Upper lobe of right lung (tissue), 1 donor: ENCODE data around the gene SPATA13. TPM values are rescaled to one million over a fixed set of nuclear protein-coding genes. Genes with fewer than 3 reads are reported as not detected.
"Not testable (repeated sequence)": the region's sequence is repeated elsewhere in the genome, so short reads cannot be mapped to it uniquely, and the experiment has no call there.

Experiments used
- ATAC-seq: fragments of 200-7000 bp; cut with Tn5 transposase; one replicate; pipeline ENCODE4 v1.9.1; 2020; ENCODE audit warnings: mild to moderate bottlenecking, moderate library complexity
- DNase-seq: peaks from one replicate; pipeline ENCODE4 v3.0.0-alpha.2; 2020
- H3K27ac ChIP-seq: fragments of 200-600 bp; one replicate; pipeline ENCODE4 v1.8.0; 2022
- H3K27me3 ChIP-seq: fragments of 200-600 bp; one replicate; pipeline ENCODE4 v1.8.0; 2022; ENCODE audit warnings: mild to moderate bottlenecking
- H3K36me3 ChIP-seq: fragments of 200-600 bp; one replicate; pipeline ENCODE4 v1.8.0; 2022
- H3K4me1 ChIP-seq: fragments of 200-600 bp; one replicate; pipeline ENCODE4 v1.8.0; 2022
- H3K4me3 ChIP-seq: fragments of 200-600 bp; one replicate; pipeline ENCODE4 v1.8.0; 2022; ENCODE audit warnings: mild to moderate bottlenecking
- H3K9me3 ChIP-seq: fragments of 200-600 bp; one replicate; pipeline ENCODE4 v1.8.0; 2022
- intact Hi-C: fragments of 100-400 bp; cut with DNase I; formaldehyde crosslinking; loops from one replicate; pipeline ENCODE4 v1.11.0; 2022
- total RNA-seq: library from RNA; stranded (reverse); fragmentation: NEBNext Ultra II Directional; extraction: Animal tissue kit (Norgen Biotek cat#: 25700); gene quantifications from one replicate; pipeline ENCODE4 v1.2.1, GENCODE V29; 2021
- TF ChIP-seq, protein P1 (sequence below): fragments of 200-600 bp; IDR thresholded peaks from one replicate; pipeline ENCODE4 v1.8.0; 2022; ENCODE audit warnings: antibody characterized with exemption
- donor health status: DM: no; HTN: yes; CAD: no; lungs with severe emphysema.

The SPATA13 gene
- total RNA-seq, 1 donor from 2014 or later, result 34.4 TPM

- no peak for DNase-seq
- Histone ChIP-seq H3K4me3 (no peak overlapping the region), H3K36me3 (peaks cover 14% of the 10 kb centered on the region), H3K9me3 (no peaks in the 10 kb centered on the region), H3K27me3 (no peaks in the 10 kb centered on the region), H3K4me1 (peaks cover 12% of the 10 kb centered on the region), H3K27ac (no peak overlapping the region)
- TF ChIP-seq, protein P1, sequence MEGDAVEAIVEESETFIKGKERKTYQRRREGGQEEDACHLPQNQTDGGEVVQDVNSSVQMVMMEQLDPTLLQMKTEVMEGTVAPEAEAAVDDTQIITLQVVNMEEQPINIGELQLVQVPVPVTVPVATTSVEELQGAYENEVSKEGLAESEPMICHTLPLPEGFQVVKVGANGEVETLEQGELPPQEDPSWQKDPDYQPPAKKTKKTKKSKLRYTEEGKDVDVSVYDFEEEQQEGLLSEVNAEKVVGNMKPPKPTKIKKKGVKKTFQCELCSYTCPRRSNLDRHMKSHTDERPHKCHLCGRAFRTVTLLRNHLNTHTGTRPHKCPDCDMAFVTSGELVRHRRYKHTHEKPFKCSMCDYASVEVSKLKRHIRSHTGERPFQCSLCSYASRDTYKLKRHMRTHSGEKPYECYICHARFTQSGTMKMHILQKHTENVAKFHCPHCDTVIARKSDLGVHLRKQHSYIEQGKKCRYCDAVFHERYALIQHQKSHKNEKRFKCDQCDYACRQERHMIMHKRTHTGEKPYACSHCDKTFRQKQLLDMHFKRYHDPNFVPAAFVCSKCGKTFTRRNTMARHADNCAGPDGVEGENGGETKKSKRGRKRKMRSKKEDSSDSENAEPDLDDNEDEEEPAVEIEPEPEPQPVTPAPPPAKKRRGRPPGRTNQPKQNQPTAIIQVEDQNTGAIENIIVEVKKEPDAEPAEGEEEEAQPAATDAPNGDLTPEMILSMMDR, result no peak
- intact Hi-C loops, result no loop called here
- peak; percentile 33 for ATAC-seq
Measured at GRCh38 chr13:24308068-24308445, 147.5 kb downstream of the SPATA13 start.

- Histone ChIP-seq H3K27me3 (no peaks in the 10 kb centered on the region), H3K36me3 (peaks cover 10% of the 10 kb centered on the region), H3K4me1 (peaks cover 12% of the 10 kb centered on the region), H3K27ac (no peak overlapping the region), H3K4me3 (no peak overlapping the region), H3K9me3 (no peaks in the 10 kb centered on the region)
- peak; percentile 4 for ATAC-seq
- intact Hi-C loops, result no loop called here
- TF ChIP-seq, protein P1, result no peak
- no peak for DNase-seq
Measured at GRCh38 chr13:24308488-24309020, 148.0 kb downstream of the SPATA13 start.

DNA sequence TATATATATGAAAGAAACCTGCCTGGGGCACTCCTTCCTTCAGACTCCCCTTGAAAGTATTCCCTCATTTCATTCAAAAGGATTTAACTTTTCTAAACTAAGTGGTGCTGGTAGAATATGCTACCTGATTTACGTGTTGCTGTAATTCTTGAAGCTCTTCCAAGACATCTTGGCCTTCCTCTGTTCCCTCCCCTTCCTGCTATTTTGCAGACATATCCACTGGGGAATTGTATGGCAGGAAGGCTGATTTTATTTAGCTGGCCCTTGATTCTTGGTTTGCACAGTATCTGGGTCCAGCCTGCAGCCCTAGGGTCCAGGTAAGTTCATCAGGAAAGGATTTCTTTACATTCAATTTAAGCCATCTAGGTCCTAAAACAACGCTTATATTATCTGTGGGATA, 148.8 kb downstream of the SPATA13 start, which contains the start of gene C1QTNF9:
TSS of gene C1QTNF9 (plus strand) at position 281 of the 400 bp plus-strand sequence. CDS start 6,424 bp downstream, outside the sequence.
- H3K27me3 ChIP-seq, H3K9me3 ChIP-seq, H3K4me3 ChIP-seq, ATAC-seq, DNase-seq, intact Hi-C loops, H3K27ac ChIP-seq, H3K36me3 ChIP-seq: not testable (repeated sequence)
- peaks cover 12% of the 10 kb centered on the region for H3K4me1 ChIP-seq

DNA sequence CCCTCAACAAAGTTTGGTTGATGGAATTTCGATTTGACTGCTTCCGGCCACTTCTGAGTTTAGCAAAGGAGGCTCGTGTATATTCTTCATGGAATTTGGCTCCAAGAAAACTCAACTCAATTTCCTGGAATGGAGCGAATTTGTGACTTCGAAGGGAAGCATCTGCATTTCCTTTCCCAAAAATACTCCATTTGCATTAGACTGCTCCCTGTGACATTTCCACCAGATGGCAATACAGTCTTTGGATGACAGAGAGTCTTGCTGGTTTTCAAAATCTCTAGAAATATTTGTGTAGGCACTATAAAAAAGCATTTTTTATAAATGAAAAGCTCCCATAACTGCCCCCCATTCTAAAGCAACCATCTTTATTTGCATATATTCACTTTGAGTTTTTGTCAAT, 152.9 kb downstream of the SPATA13 start:
- no peaks in the 10 kb centered on the region for H3K36me3 ChIP-seq
- ATAC-seq (no peak), DNase-seq (no peak)
- TF ChIP-seq, protein P1, result peak; percentile 32
- no peaks in the 10 kb centered on the region for H3K9me3 ChIP-seq
- no peaks in the 10 kb centered on the region for H3K4me1 ChIP-seq
- H3K27ac ChIP-seq, result no peak overlapping the region
- H3K4me3 ChIP-seq, result no peak overlapping the region
- intact Hi-C loops, result no loop called here
- no peaks in the 10 kb centered on the region for H3K27me3 ChIP-seq

GRCh38 chr13:24317835-24318234, 157.3 kb downstream of the SPATA13 start:
- H3K4me3 ChIP-seq, H3K9me3 ChIP-seq, intact Hi-C loops, DNase-seq, H3K36me3 ChIP-seq, H3K27me3 ChIP-seq, H3K27ac ChIP-seq, H3K4me1 ChIP-seq: not testable (repeated sequence)
- peak; percentile 13 for ATAC-seq

- ATAC-seq, H3K27ac ChIP-seq, H3K4me1 ChIP-seq, H3K36me3 ChIP-seq, DNase-seq, H3K9me3 ChIP-seq, intact Hi-C loops, H3K27me3 ChIP-seq, H3K4me3 ChIP-seq: not testable (repeated sequence)
Measured at GRCh38 chr13:24318878-24319277, 158.4 kb downstream of the SPATA13 start.

GRCh38 chr13:24319641-24320040, 159.1 kb downstream of the SPATA13 start:
- H3K9me3 ChIP-seq, H3K4me1 ChIP-seq, H3K4me3 ChIP-seq, H3K27me3 ChIP-seq, H3K36me3 ChIP-seq, intact Hi-C loops, DNase-seq, H3K27ac ChIP-seq, ATAC-seq: not testable (repeated sequence)

DNA sequence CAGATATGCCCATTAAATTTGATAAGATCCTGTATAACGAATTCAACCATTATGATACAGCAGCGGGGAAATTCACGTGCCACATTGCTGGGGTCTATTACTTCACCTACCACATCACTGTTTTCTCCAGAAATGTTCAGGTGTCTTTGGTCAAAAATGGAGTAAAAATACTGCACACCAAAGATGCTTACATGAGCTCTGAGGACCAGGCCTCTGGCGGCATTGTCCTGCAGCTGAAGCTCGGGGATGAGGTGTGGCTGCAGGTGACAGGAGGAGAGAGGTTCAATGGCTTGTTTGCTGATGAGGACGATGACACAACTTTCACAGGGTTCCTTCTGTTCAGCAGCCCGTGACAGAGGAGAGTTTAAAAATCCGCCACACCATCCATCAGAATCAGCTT, 160.9 kb downstream of the SPATA13 start:
- H3K36me3 ChIP-seq, H3K4me1 ChIP-seq, intact Hi-C loops, DNase-seq, H3K27me3 ChIP-seq, H3K9me3 ChIP-seq, ATAC-seq, H3K4me3 ChIP-seq, H3K27ac ChIP-seq: not testable (repeated sequence)

DNA sequence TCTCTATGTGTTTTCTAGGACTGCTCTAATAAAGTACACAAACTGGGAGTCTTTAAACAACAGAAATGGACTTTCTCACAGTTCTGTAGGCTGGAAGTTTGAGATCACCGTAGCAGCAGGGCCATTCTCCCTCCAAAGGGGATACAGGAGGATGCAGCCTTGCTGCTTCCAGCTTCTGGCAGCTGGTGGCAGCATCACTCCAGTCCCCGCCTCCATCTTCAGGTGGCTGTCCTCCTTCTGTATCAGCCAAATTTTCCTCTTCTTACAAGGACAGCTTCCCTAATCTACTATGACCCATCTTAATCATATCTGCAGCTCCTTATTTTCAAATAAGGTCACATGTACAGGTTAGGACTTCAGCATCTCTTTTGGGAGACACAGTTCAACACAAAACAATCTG, 161.9 kb downstream of the SPATA13 start:
- H3K36me3 ChIP-seq, intact Hi-C loops, H3K4me1 ChIP-seq, H3K27me3 ChIP-seq, H3K27ac ChIP-seq, H3K4me3 ChIP-seq, DNase-seq, H3K9me3 ChIP-seq: not testable (repeated sequence)
- peak; percentile 45 for ATAC-seq
